ENCODE measurements around the gene RNF8.

The RNF8 gene

GRCh38 chr6:37357860-37358259, 4.1 kb downstream of the RNF8 start:
- no peak for DNase-seq

GRCh38 chr6:37359039-37359438, 5.3 kb downstream of the RNF8 start:
- no peak for DNase-seq

GRCh38 chr6:37362101-37362828, 8.5 kb downstream of the RNF8 start:
- DNase-seq, result no peak

GRCh38 chr6:37365791-37366190, 12.0 kb downstream of the RNF8 start:
- no peak for DNase-seq

- no peak for DNase-seq
Observed at GRCh38 chr6:37366910-37367309, 13.1 kb downstream of the RNF8 start.

- DNase-seq, result no peak
Observed at GRCh38 chr6:37368961-37369320, 15.2 kb downstream of the RNF8 start.

GRCh38 chr6:37369321-37370201, 15.8 kb downstream of the RNF8 start:
- DNase-seq, result no peak

GRCh38 chr6:37371154-37372083, 17.6 kb downstream of the RNF8 start:
- DNase-seq, result no peak

GRCh38 chr6:37372116-37372515, 18.3 kb downstream of the RNF8 start:
- no peak for DNase-seq

- DNase-seq, result no peak
Observed at GRCh38 chr6:37373822-37374471, 20.2 kb downstream of the RNF8 start.

GRCh38 chr6:37375376-37375775, 21.6 kb downstream of the RNF8 start:
- DNase-seq, result no peak

- no peak for DNase-seq
Observed at GRCh38 chr6:37376078-37376743, 22.4 kb downstream of the RNF8 start.

- DNase-seq, result no peak
Observed at GRCh38 chr6:37381579-37381978, 27.8 kb downstream of the RNF8 start.

GRCh38 chr6:37382994-37383765, 29.4 kb downstream of the RNF8 start:
- no peak for DNase-seq

- no peak for DNase-seq
Observed at GRCh38 chr6:37388578-37388977, 34.8 kb downstream of the RNF8 start.

GRCh38 chr6:37389857-37390256, 36.1 kb downstream of the RNF8 start:
- DNase-seq, result no peak

GRCh38 chr6:37391120-37391519, 37.3 kb downstream of the RNF8 start:
- DNase-seq, result no peak

- no peak for DNase-seq
Observed at GRCh38 chr6:37392821-37393220, 39.0 kb downstream of the RNF8 start.

- DNase-seq, result no peak
Observed at GRCh38 chr6:37393381-37393929, 39.7 kb downstream of the RNF8 start.
